GM23338 (cell line): ENCODE results near the gene FBLN1. TPM values are rescaled to one million over a fixed set of nuclear protein-coding genes. Genes with fewer than 3 reads are reported as not detected.

ENCODE experiments used
- ATAC-seq: fragments of 200-7000 bp; cut with Tn5 transposase; 3 replicates; pipeline ENCODE4 v1.9.1; 2020
- DNase-seq: peaks from one replicate; pipeline ENCODE4 v3.0.0-alpha.2; 2015; ENCODE audit warnings: low spot score
- H2AFZ ChIP-seq: fragments of 200-600 bp; sonication (generic); 2 replicates; pipeline ENCODE4 v1.8.0; 2016; ENCODE audit warnings: antibody characterized with exemption, mild to moderate bottlenecking, moderate library complexity
- H3F3A ChIP-seq: fragments of 200-600 bp; sonication (generic); replicated peaks from 2 replicates; pipeline ENCODE4 v1.8.0; 2017; ENCODE audit warnings: antibody characterized with exemption, mixed run types, low read depth
- H3K27ac ChIP-seq: fragments of 200-600 bp; sonication (generic); 2 replicates; pipeline ENCODE4 v1.6.1; 2016; ENCODE audit warnings: low read depth
- H3K27me3 ChIP-seq: fragments of 200-600 bp; sonication (generic); 2 replicates; pipeline ENCODE4 v1.8.0; 2016; ENCODE audit warnings: mild to moderate bottlenecking, mixed run types, moderate library complexity; ENCODE audit not compliant: insufficient read depth
- H3K36me3 ChIP-seq: fragments of 200-600 bp; sonication (generic); 2 replicates; pipeline ENCODE4 v1.8.0; 2016; ENCODE audit warnings: mild to moderate bottlenecking; ENCODE audit not compliant: insufficient read depth
- H3K4me1 ChIP-seq: fragments of 200-600 bp; sonication (generic); 2 replicates; pipeline ENCODE4 v1.8.0; 2016; ENCODE audit warnings: mild to moderate bottlenecking, moderate library complexity; ENCODE audit not compliant: insufficient read depth
- H3K4me2 ChIP-seq: fragments of 200-600 bp; sonication (generic); 2 replicates; pipeline ENCODE4 v1.7.1; 2017; ENCODE audit warnings: mixed run types
- H3K4me3 ChIP-seq: fragments of 200-600 bp; sonication (generic); 2 replicates; pipeline ENCODE4 v1.6.1; 2016; ENCODE audit warnings: mixed run types
- H3K79me2 ChIP-seq: fragments of 200-600 bp; sonication (generic); replicated peaks from 2 replicates; pipeline ENCODE4 v1.8.0; 2017; ENCODE audit warnings: mild to moderate bottlenecking; ENCODE audit not compliant: insufficient read depth
- H3K9me2 ChIP-seq: fragments of 200-600 bp; sonication (generic); 2 replicates; pipeline ENCODE4 v1.8.0; 2017; ENCODE audit not compliant: insufficient read depth
- H4K20me1 ChIP-seq: fragments of 200-600 bp; sonication (generic); replicated peaks from 2 replicates; pipeline ENCODE4 v1.8.0; 2017; ENCODE audit warnings: mild to moderate bottlenecking; ENCODE audit not compliant: insufficient read depth
- H3K27ac Mint-ChIP-seq: 2 replicates; pipeline ENCODE4 v1.8.0; 2020; ENCODE audit warnings: inconsistent platforms, mild to moderate bottlenecking, moderate library complexity, mixed read lengths
- H3K27me3 Mint-ChIP-seq: 3 replicates; pipeline ENCODE4 v1.8.0; 2022; ENCODE audit warnings: low read depth, mild to moderate bottlenecking, moderate library complexity, mixed read lengths, inconsistent platforms; ENCODE audit not compliant: insufficient read depth, poor library complexity
- H3K36me3 Mint-ChIP-seq: 3 replicates; pipeline ENCODE4 v1.8.0; 2021; ENCODE audit warnings: low read depth, mild to moderate bottlenecking, inconsistent platforms, moderate library complexity, mixed read lengths
- H3K4me1 Mint-ChIP-seq: 3 replicates; pipeline ENCODE4 v1.8.0; 2020; ENCODE audit warnings: mild to moderate bottlenecking, inconsistent platforms, mixed read lengths
- H3K4me3 Mint-ChIP-seq: 3 replicates; pipeline ENCODE4 v1.8.0; 2021; ENCODE audit warnings: moderate library complexity, mild to moderate bottlenecking, inconsistent platforms, mixed read lengths
- H3K9me3 Mint-ChIP-seq: 3 replicates; pipeline ENCODE4 v1.8.0; 2020; ENCODE audit warnings: moderate library complexity, mild to moderate bottlenecking, inconsistent platforms, mixed read lengths
- CREB1 ChIP-seq: fragments of 250-450 bp; sonication (Bioruptor Pico); IDR thresholded peaks from 2 replicates; pipeline ENCODE4 v1.5.0; 2020; ENCODE audit warnings: low read depth, mild to moderate bottlenecking, moderate library complexity
- CTCF ChIP-seq, 2 experiments: fragments of 200-600 bp in 1 of 2; sonication (generic) in 1 of 2; conservative IDR thresholded peaks; 2 replicates each; pipeline versions ENCODE4 v1.5.1 to v1.6.1; 2016 to 2017; ENCODE audit warnings: antibody characterized with exemption in 2 of 2, low read depth in 2 of 2, mild to moderate bottlenecking in 2 of 2, moderate library complexity in 1 of 2
- ETS1 ChIP-seq: IDR thresholded peaks from 2 replicates; pipeline ENCODE4 v1.6.1; 2016; ENCODE audit warnings: antibody characterized with exemption
- EZH2 ChIP-seq: fragments of 200-600 bp; sonication (generic); IDR thresholded peaks from one replicate; pipeline ENCODE4 v1.8.0; 2017; ENCODE audit warnings: antibody characterized with exemption, mild to moderate bottlenecking, low read depth; ENCODE audit not compliant: unreplicated experiment
- EZH2phosphoT487 ChIP-seq: fragments of 200-600 bp; sonication (generic); IDR thresholded peaks from one replicate; pipeline ENCODE4 v1.8.1; 2018; ENCODE audit warnings: antibody characterized with exemption; ENCODE audit not compliant: unreplicated experiment
- JUNB ChIP-seq: IDR thresholded peaks from one replicate; pipeline ENCODE4 v1.6.1; 2016; ENCODE audit warnings: antibody characterized with exemption; ENCODE audit not compliant: unreplicated experiment
- NANOG ChIP-seq: IDR thresholded peaks from 2 replicates; pipeline ENCODE4 v1.6.1; 2016; ENCODE audit warnings: antibody characterized with exemption, borderline replicate concordance
- POLR2AphosphoS5 ChIP-seq: IDR thresholded peaks from 2 replicates; pipeline ENCODE4 v1.6.1; 2016; ENCODE audit warnings: antibody characterized with exemption, low read depth
- REST ChIP-seq: IDR thresholded peaks from one replicate; pipeline ENCODE4 v1.6.1; 2018; ENCODE audit warnings: antibody characterized with exemption; ENCODE audit not compliant: unreplicated experiment
- STAT1 ChIP-seq: IDR thresholded peaks from one replicate; pipeline ENCODE4 v1.6.1; 2016; ENCODE audit warnings: antibody characterized with exemption; ENCODE audit not compliant: unreplicated experiment
- ZNF114 ChIP-seq: fragments of 250-450 bp; sonication (Bioruptor Pico); IDR thresholded peaks from 2 replicates; pipeline ENCODE4 v1.5.0; 2020; ENCODE audit warnings: mild to moderate bottlenecking, moderate library complexity
- ZNF331 ChIP-seq: fragments of 250-450 bp; sonication (Bioruptor Pico); IDR thresholded peaks from 2 replicates; pipeline ENCODE4 v1.5.0; 2020; ENCODE audit warnings: low read depth, mild to moderate bottlenecking, moderate library complexity
- polyA plus RNA-seq: library from polyadenylated mRNA; unstranded; fragments of >200 nt; fragmentation: Nextera tagmentation; extraction: Ambion mirVana; gene quantifications from 2 replicates; pipeline ENCODE4 v1.2.1, GENCODE V29; 2016
- total RNA-seq: library from RNA; depleted of rRNA; stranded (reverse); fragments of >200 nt; shearing (Covaris generic); gene quantifications from 2 replicates; pipeline ENCODE4 v1.2.3, GENCODE V29; 2014

FBLN1 gene
- total and polyA plus RNA-seq, 2 experiments from 2014 or later: 90.1 to 137 TPM

GRCh38 chr22:45490836-45491235, 11.8 kb upstream of the FBLN1 start:
- peaks cover 10% of the 10 kb centered on the region for H3K27me3 Mint-ChIP-seq
- peaks cover 64% of the 10 kb centered on the region for H3K9me3 Mint-ChIP-seq
- no peak overlapping the region for H3K27ac Mint-ChIP-seq

GRCh38 chr22:45491841-45492240, 10.8 kb upstream of the FBLN1 start:
- H3K4me3 ChIP-seq: no peak overlapping the region
- no peak overlapping the region for H2AFZ ChIP-seq
- no peak overlapping the region for H3K27ac ChIP-seq
- Mint-ChIP-seq H3K9me3 (peaks cover 58% of the 10 kb centered on the region), H3K4me1 (peaks cover 12% of the 10 kb centered on the region), H3K27ac (no peak overlapping the region), H3K27me3 (peaks cover 10% of the 10 kb centered on the region), H3K36me3 (peaks cover 26% of the 10 kb centered on the region; the same call in 2 of the 3 replicates), H3K4me3 (no peak overlapping the region)
- H3K4me1 ChIP-seq: peaks cover 10% of the 10 kb centered on the region
- no peaks in the 10 kb centered on the region for H3K27me3 ChIP-seq
- peaks cover 10% of the 10 kb centered on the region; the same call in 1 of the 2 replicates for H3K36me3 ChIP-seq
- no peaks in the 10 kb centered on the region for H3K79me2 ChIP-seq
- H3K4me2 ChIP-seq: no peak overlapping the region
- no peaks in the 10 kb centered on the region for H4K20me1 ChIP-seq
- no peak for ATAC-seq
- no peaks in the 10 kb centered on the region for H3F3A ChIP-seq
- no peaks in the 10 kb centered on the region for H3K9me2 ChIP-seq
- no peak for DNase-seq
- TF ChIP-seq CTCF (conservative IDR thresholded peaks at IDR 0.05; ENCODE audit: low read depth in 2 of 2) (no peak), EZH2 (no peak), ZNF114 (CRISPR knock-in tag) (no peak), ZNF331 (CRISPR knock-in tag) (no peak), JUNB (no peak), REST (no peak), STAT1 (no peak), EZH2phosphoT487 (no peak), ETS1 (no peak), POLR2AphosphoS5 (no peak), CREB1 (CRISPR knock-in tag) (no peak), NANOG (no peak)

More at GRCh38 chr22:45490836-45491235, 11.8 kb upstream of the FBLN1 start:
- H3K79me2 ChIP-seq: no peaks in the 10 kb centered on the region
- no peak for DNase-seq
- no peak for ATAC-seq
- no peak for TF ChIP-seq CREB1 (CRISPR knock-in tag)
- H3K4me2 ChIP-seq: no peak overlapping the region
- peaks cover 3% of the 10 kb centered on the region; the same call in 2 of the 3 replicates for H3K4me1 Mint-ChIP-seq
- peaks cover 10% of the 10 kb centered on the region; the same call in 1 of the 2 replicates for H3K36me3 ChIP-seq
- H3K4me1 ChIP-seq: peaks cover under 1% of the 10 kb centered on the region
- H3K9me2 ChIP-seq: no peaks in the 10 kb centered on the region
- no peaks in the 10 kb centered on the region for H4K20me1 ChIP-seq
- no peak overlapping the region for H3K27ac ChIP-seq
- H3K4me3 ChIP-seq: no peak overlapping the region
- H3K4me3 Mint-ChIP-seq: no peak overlapping the region
- no peak overlapping the region for H2AFZ ChIP-seq
- no peaks in the 10 kb centered on the region for H3K27me3 ChIP-seq
- H3F3A ChIP-seq: no peaks in the 10 kb centered on the region
- peaks cover 26% of the 10 kb centered on the region; the same call in 2 of the 3 replicates for H3K36me3 Mint-ChIP-seq
